IMR-90 (cell line): ENCODE results near the gene INO80D.

Experiments
- BHLHE40 ChIP-seq: fragments of 150-350 bp; IDR thresholded peaks from 2 replicates; pipeline ENCODE4 v1.6.1; 2016; ENCODE audit warnings: mild to moderate bottlenecking, low read depth, low read length
- CEBPB ChIP-seq: IDR thresholded peaks from 2 replicates; pipeline ENCODE4 v1.6.1; 2012; ENCODE audit warnings: low read depth, low read length, improper control_type of control experiment
- CHD1 ChIP-seq: IDR thresholded peaks from 2 replicates; pipeline ENCODE4 v1.6.1; 2012; ENCODE audit warnings: low read depth, low read length, improper control_type of control experiment
- FOS ChIP-seq: fragments of 150-350 bp; IDR thresholded peaks from 2 replicates; pipeline ENCODE4 v1.6.1; 2016; ENCODE audit warnings: low read depth, low read length
- MAFK ChIP-seq: IDR thresholded peaks from 2 replicates; pipeline ENCODE4 v1.6.1; 2012; ENCODE audit warnings: low read depth, low read length, improper control_type of control experiment
- MXI1 ChIP-seq: IDR thresholded peaks from 2 replicates; pipeline ENCODE4 v1.6.1; 2012; ENCODE audit warnings: low read depth, mild to moderate bottlenecking, low read length, moderate library complexity, borderline replicate concordance
- POLR2A ChIP-seq: IDR thresholded peaks from 2 replicates; pipeline ENCODE4 v1.6.1; 2012; ENCODE audit warnings: mild to moderate bottlenecking, low read depth, low read length
- RAD21 ChIP-seq: IDR thresholded peaks from 2 replicates; pipeline ENCODE4 v1.6.1; 2012; ENCODE audit warnings: low read length, improper control_type of control experiment
- RCOR1 ChIP-seq: IDR thresholded peaks from 2 replicates; pipeline ENCODE4 v1.6.1; 2012; ENCODE audit warnings: mild to moderate bottlenecking, low read length, improper control_type of control experiment; ENCODE audit not compliant: insufficient replicate concordance
- RFX5 ChIP-seq: IDR thresholded peaks from 2 replicates; pipeline ENCODE4 v1.8.0; 2012; ENCODE audit warnings: low read depth, mild to moderate bottlenecking, low read length, moderate library complexity
- TF ChIP-seq, protein P1 (sequence below): conservative IDR thresholded peaks from 2 replicates; pipeline ENCODE4 v1.5.1; 2012; ENCODE audit warnings: mild to moderate bottlenecking, low read depth, low read length, improper control_type of control experiment
- TF ChIP-seq, protein P2 (sequence below): fragments of 150-350 bp; IDR thresholded peaks from 2 replicates; pipeline ENCODE4 v1.6.1; 2017; ENCODE audit warnings: mild to moderate bottlenecking, antibody characterized with exemption, low read length, low read depth
- TF ChIP-seq, protein P3 (sequence below): fragments of 150-350 bp; IDR thresholded peaks from 2 replicates; pipeline ENCODE4 v1.6.1; 2016; ENCODE audit warnings: low read depth, mild to moderate bottlenecking, low read length, moderate library complexity, borderline replicate concordance

DNA sequence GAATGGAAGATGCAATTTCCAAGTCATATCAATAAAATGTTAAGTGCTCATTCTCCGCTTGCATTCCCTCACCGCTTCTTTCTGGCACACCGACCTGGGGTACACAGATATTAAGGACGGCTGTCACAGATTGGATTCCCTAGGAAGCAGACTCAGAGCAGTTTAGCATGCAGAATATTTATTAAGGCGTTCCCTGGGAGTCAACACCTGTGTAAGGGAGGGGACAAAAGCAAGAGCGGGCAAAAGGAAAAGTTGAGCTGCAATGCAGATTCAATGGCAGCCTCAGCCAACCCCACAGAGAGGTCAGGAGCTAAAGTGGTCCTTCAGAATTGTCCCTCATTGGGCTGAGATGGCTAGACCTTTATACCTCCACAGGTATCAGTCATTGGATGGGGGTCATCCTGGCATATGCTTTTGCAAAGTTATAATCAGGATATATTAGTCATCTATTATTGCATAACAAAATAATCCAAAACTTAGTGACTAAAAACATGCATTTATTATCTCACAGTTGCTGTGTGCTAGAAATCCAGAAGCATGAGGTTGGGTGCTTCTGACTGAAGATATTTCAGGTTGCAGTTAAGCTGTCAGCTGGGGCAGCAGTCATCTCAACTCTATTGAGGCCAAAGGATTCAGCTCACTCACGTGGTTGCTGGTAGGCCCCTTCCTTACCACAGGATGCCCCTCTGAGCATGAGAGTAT is 27.0 kb upstream of the INO80D start:
- TF ChIP-seq, protein P1, sequence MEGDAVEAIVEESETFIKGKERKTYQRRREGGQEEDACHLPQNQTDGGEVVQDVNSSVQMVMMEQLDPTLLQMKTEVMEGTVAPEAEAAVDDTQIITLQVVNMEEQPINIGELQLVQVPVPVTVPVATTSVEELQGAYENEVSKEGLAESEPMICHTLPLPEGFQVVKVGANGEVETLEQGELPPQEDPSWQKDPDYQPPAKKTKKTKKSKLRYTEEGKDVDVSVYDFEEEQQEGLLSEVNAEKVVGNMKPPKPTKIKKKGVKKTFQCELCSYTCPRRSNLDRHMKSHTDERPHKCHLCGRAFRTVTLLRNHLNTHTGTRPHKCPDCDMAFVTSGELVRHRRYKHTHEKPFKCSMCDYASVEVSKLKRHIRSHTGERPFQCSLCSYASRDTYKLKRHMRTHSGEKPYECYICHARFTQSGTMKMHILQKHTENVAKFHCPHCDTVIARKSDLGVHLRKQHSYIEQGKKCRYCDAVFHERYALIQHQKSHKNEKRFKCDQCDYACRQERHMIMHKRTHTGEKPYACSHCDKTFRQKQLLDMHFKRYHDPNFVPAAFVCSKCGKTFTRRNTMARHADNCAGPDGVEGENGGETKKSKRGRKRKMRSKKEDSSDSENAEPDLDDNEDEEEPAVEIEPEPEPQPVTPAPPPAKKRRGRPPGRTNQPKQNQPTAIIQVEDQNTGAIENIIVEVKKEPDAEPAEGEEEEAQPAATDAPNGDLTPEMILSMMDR: no peak
- TF ChIP-seq MXI1 (no peak), RAD21 (no peak), POLR2A (no peak), CEBPB (peak; percentile 67), CHD1 (no peak), FOS (no peak), MAFK (no peak), BHLHE40 (no peak), RFX5 (no peak), RCOR1 (no peak)
- TF ChIP-seq, protein P2, sequence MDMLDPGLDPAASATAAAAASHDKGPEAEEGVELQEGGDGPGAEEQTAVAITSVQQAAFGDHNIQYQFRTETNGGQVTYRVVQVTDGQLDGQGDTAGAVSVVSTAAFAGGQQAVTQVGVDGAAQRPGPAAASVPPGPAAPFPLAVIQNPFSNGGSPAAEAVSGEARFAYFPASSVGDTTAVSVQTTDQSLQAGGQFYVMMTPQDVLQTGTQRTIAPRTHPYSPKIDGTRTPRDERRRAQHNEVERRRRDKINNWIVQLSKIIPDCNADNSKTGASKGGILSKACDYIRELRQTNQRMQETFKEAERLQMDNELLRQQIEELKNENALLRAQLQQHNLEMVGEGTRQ: no peak
- TF ChIP-seq, protein P3, sequence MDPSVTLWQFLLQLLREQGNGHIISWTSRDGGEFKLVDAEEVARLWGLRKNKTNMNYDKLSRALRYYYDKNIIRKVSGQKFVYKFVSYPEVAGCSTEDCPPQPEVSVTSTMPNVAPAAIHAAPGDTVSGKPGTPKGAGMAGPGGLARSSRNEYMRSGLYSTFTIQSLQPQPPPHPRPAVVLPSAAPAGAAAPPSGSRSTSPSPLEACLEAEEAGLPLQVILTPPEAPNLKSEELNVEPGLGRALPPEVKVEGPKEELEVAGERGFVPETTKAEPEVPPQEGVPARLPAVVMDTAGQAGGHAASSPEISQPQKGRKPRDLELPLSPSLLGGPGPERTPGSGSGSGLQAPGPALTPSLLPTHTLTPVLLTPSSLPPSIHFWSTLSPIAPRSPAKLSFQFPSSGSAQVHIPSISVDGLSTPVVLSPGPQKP: no peak
